ENCODE data around the gene NYAP2. TPM values are rescaled to one million over a fixed set of nuclear protein-coding genes. Genes with fewer than 3 reads are reported as not detected.

Gene NYAP2
- total and polyA plus RNA-seq, 2 of the 4 experiments (the other 2 are of a cell fraction) = not detected

- Histone ChIP-seq H3K4ac (ENCODE audit: low read depth, low read length) (no peak overlapping the region), H2BK120ac (ENCODE audit: low read depth, low read length) (no peak overlapping the region), H2BK15ac (ENCODE audit: low read depth, low read length) (no peak overlapping the region), H3K4me2 (ENCODE audit: low read depth, low read length) (no peak overlapping the region), H2AK5ac (ENCODE audit: low read depth, low read length) (no peak overlapping the region), H4K5ac (ENCODE audit: low read depth, low read length) (no peak overlapping the region), H3K56ac (ENCODE audit: extremely low read depth, insufficient read depth, low read length) (no peak overlapping the region), H2BK5ac (ENCODE audit: low read depth, low read length, poor library complexity, severe bottlenecking) (no peak overlapping the region), H3K18ac (ENCODE audit: low read depth, low read length) (no peak overlapping the region), H3K27ac (ENCODE audit: insufficient read depth, low read length) (no peak overlapping the region), H3K14ac (replicated peaks; ENCODE audit: low read depth, low read length) (no peak overlapping the region), H3K9ac (ENCODE audit: low read depth, low read length) (no peak overlapping the region), H3K27me3 (ENCODE audit: control insufficient read depth, insufficient read depth, low read length) (no peaks in the 10 kb centered on the region), H3K23ac (ENCODE audit: low read depth, low read length) (no peak overlapping the region), H3K9me1 (ENCODE audit: insufficient read depth, low read length) (no peaks in the 10 kb centered on the region), H2AK9ac (replicated peaks; ENCODE audit: low read depth, low read length, poor library complexity) (no peak overlapping the region), H3K4me1 (ENCODE audit: control insufficient read depth, insufficient read depth, low read length) (no peaks in the 10 kb centered on the region), H3K9me3 (ENCODE audit: control insufficient read depth, insufficient read depth, low read length) (no peaks in the 10 kb centered on the region), H4K20me1 (ENCODE audit: insufficient read depth, low read length) (no peaks in the 10 kb centered on the region), H2AFZ (replicated peaks; ENCODE audit: low read length, poor library complexity) (no peak overlapping the region), H3K36me3 (ENCODE audit: control insufficient read depth, insufficient read depth, low read length) (no peaks in the 10 kb centered on the region), H4K91ac (ENCODE audit: insufficient read depth, low read depth, low read length) (no peak overlapping the region), H3K4me3 (ENCODE audit: insufficient read depth, low read depth, low read length) (no peak overlapping the region), H4K8ac (ENCODE audit: low read depth in 2 of 2, low read length in 2 of 2) (no peak overlapping the region), H3K79me1 (ENCODE audit: low read depth in 1 of 2, low read length in 2 of 2) (no peaks in the 10 kb centered on the region), H2BK20ac (ENCODE audit: low read depth, low read length) (no peak overlapping the region)
- in situ Hi-C loops (cut with MboI; ENCODE audit: low sequenced_read_pairs) = no loop called here
- DNase-seq = no peak
- intact Hi-C loops (cut with micrococcal nuclease) = no loop called here
- ChIA-PET CTCF (interaction anchor here (0.6 kb wide), 1 partner anchor 27 kb away, joined by 4 read pairs; no protein-coding TSS in a partner anchor), POLR2A (ENCODE audit: unreplicated experiment) (no interaction called here)
- dilution Hi-C loops (cut with HindIII; ENCODE audit: low sequenced_read_pairs, unreplicated experiment) = no loop called here
- ATAC-seq (ENCODE audit: low read depth) = no peak
- no peak for TF ChIP-seq MAFK (IDR thresholded peaks at IDR 0.05; ENCODE audit: low read depth, low read length)
- TF ChIP-seq NFE2L2 (IDR thresholded peaks at IDR 0.05; ENCODE audit: low read depth, low read length) = no peak
- TF ChIP-seq POLR2A (IDR thresholded peaks at IDR 0.05; ENCODE audit: low read depth, low read length) = no peak
- no peak for TF ChIP-seq MXI1 (IDR thresholded peaks at IDR 0.05; ENCODE audit: borderline replicate concordance, low read depth, low read length)
- BruUV-seq (replicated peaks) = no TSS peak
- WGBS, 2 experiments (ENCODE audit: extremely low coverage in 2 of 2, insufficient read length in 1 of 2) = no CpG with 5 or more reads among the region's 3 CpGs
Observed at GRCh38 chr2:225497166-225497565, 97.7 kb downstream of the NYAP2 start.
